B cell (primary cell): ENCODE results near the gene STPG4. TPM values are rescaled to one million over a fixed set of nuclear protein-coding genes. Genes with fewer than 3 reads are reported as not detected.

ENCODE experiments used
- ATAC-seq: fragments of 200-7000 bp; cut with Tn5 transposase; one replicate; pipeline ENCODE4 v1.10.0; 2021; ENCODE audit warnings: low read depth, mild to moderate bottlenecking, moderate number of reproducible peaks, moderate library complexity
- CTCF ChIA-PET: fragments of 350-600 bp; sonication (Branson Sonifier 250); formaldehyde crosslinking; loops from one replicate; lab custom pipeline; 2021; ENCODE audit warnings: antibody characterized with exemption, inconsistent platforms; lab: Charles Lee
- POLR2A ChIA-PET: fragments of 350-600 bp; sonication (Branson Sonifier 250); formaldehyde crosslinking; loops from one replicate; lab custom pipeline; 2021; ENCODE audit warnings: antibody characterized with exemption; lab: Charles Lee
- DNase-seq: peaks from one replicate; pipeline ENCODE4 v3.0.0; 2013
- H2AFZ ChIP-seq: 2 replicates; pipeline ENCODE4 v1.6.1; 2012; ENCODE audit warnings: mild to moderate bottlenecking, low read depth, low read length; ENCODE audit not compliant: insufficient read depth, poor library complexity, severe bottlenecking
- H3K27ac ChIP-seq, 2 donors: 1 replicate in 1 of 2; 2 replicates in 1 of 2; pipeline ENCODE4 v1.5.1; 2012 to 2013; ENCODE audit warnings: low read length in 2 of 2, mild to moderate bottlenecking in 2 of 2, moderate library complexity in 1 of 2
- H3K27me3 ChIP-seq, 4 experiments: fragments of 200-600 bp in 1 of 4; sonication (generic) in 1 of 4; replicated peaks in 1 of 4; 1 replicate in 2 of 4; 2 replicates in 2 of 4; pipeline versions ENCODE4 v1.6.1 to v1.7.0; 2013 to 2016; ENCODE audit warnings: low read length in 3 of 4, mild to moderate bottlenecking in 2 of 4, mixed read lengths in 1 of 4, moderate library complexity in 1 of 4; ENCODE audit not compliant: insufficient read depth in 4 of 4, control insufficient read depth in 3 of 4; ENCODE audit errors: control extremely low read depth in 1 of 4
- H3K36me3 ChIP-seq, 2 experiments: replicated peaks in 1 of 2; 1 replicate in 1 of 2; 2 replicates in 1 of 2; pipeline versions ENCODE4 v1.6.1 to v1.7.1; 2013; ENCODE audit warnings: low read length in 1 of 2; ENCODE audit not compliant: insufficient read depth in 2 of 2, control insufficient read depth in 1 of 2; ENCODE audit errors: control extremely low read depth in 1 of 2, extremely low read depth in 1 of 2
- H3K4me1 ChIP-seq, 2 donors: fragments of 200-600 bp in 1 of 2; sonication (generic) in 1 of 2; 1 replicate in 1 of 2; 2 replicates in 1 of 2; pipeline versions ENCODE4 v1.5.1 to v1.6.1; 2013 to 2017; ENCODE audit warnings: low read length in 2 of 2; ENCODE audit not compliant: control insufficient read depth in 2 of 2, insufficient read depth in 2 of 2
- H3K4me2 ChIP-seq: replicated peaks from 2 replicates; pipeline ENCODE3; 2012; ENCODE audit warnings: mild to moderate bottlenecking, low read depth, low read length; ENCODE audit not compliant: poor library complexity, severe bottlenecking
- H3K4me3 ChIP-seq, 5 experiments: fragments of 200-600 bp in 1 of 5; sonication (generic) in 1 of 5; 1 replicate in 3 of 5; 2 replicates in 2 of 5; pipeline versions ENCODE4 v1.5.1 to v1.7.0; 2011 to 2016; ENCODE audit warnings: low read length in 4 of 5, mild to moderate bottlenecking in 4 of 5, low read depth in 2 of 5, control low read depth in 1 of 5, moderate library complexity in 1 of 5; ENCODE audit not compliant: insufficient read depth in 1 of 5; ENCODE audit errors: control extremely low read depth in 1 of 5, extremely low read depth in 1 of 5
- H3K79me2 ChIP-seq: fragments of 200-600 bp; sonication (generic); one replicate; pipeline ENCODE4 v1.6.0; 2016; ENCODE audit warnings: low read length; ENCODE audit not compliant: control insufficient read depth, insufficient read depth
- H3K9ac ChIP-seq: fragments of 200-600 bp; sonication (generic); 2 replicates; pipeline ENCODE4 v1.6.1; 2017; ENCODE audit warnings: mild to moderate bottlenecking, low read length, moderate library complexity
- H3K9me3 ChIP-seq, 3 donors: one replicate each; pipeline versions ENCODE4 v1.6.1 to v1.7.1; 2013; ENCODE audit warnings: low read length in 2 of 3; ENCODE audit not compliant: control insufficient read depth in 2 of 3, insufficient read depth in 1 of 3; ENCODE audit errors: control extremely low read depth in 1 of 3
- H4K20me1 ChIP-seq: 2 replicates; pipeline ENCODE4 v1.6.0; 2012; ENCODE audit warnings: mild to moderate bottlenecking, low read length; ENCODE audit not compliant: insufficient read depth, control insufficient read depth, poor library complexity, severe bottlenecking
- H3K27ac Mint-ChIP-seq: one replicate; pipeline ENCODE4 v1.8.0; 2021; ENCODE audit warnings: mixed read lengths
- H3K27me3 Mint-ChIP-seq: one replicate; pipeline ENCODE4 v1.8.0; 2021; ENCODE audit warnings: mixed read lengths
- H3K4me1 Mint-ChIP-seq: one replicate; pipeline ENCODE4 v1.8.0; 2021; ENCODE audit warnings: mixed read lengths
- H3K4me3 Mint-ChIP-seq: one replicate; pipeline ENCODE4 v1.8.0; 2021; ENCODE audit warnings: mixed read lengths
- H3K9me3 Mint-ChIP-seq: one replicate; pipeline ENCODE4 v1.8.0; 2022; ENCODE audit warnings: mixed read lengths; ENCODE audit not compliant: insufficient read depth
- CTCF ChIP-seq: fragments of 200-600 bp; IDR thresholded peaks from one replicate; pipeline ENCODE4 v1.8.0; 2022; ENCODE audit warnings: antibody characterized with exemption, mild to moderate bottlenecking
- EZH2 ChIP-seq: IDR thresholded peaks from 2 replicates; pipeline ENCODE4 v1.6.1; 2012; ENCODE audit warnings: borderline replicate concordance, low read depth, mild to moderate bottlenecking, moderate library complexity, low read length; ENCODE audit not compliant: insufficient read depth, poor library complexity, severe bottlenecking
- WGBS: methylation state at CpG from one replicate; pipeline ENCODE4 v1.1.5; 2013; ENCODE audit warnings: missing lambda C conversion rate; ENCODE audit not compliant: insufficient coverage; 5-methylcytosine and 5-hydroxymethylcytosine counted together
- intact Hi-C: fragments of 100-400 bp; cut with micrococcal nuclease; formaldehyde crosslinking; loops from one replicate; pipeline ENCODE4 v1.10.0; 2022
- polyA plus RNA-seq: library from polyadenylated mRNA; depleted of rRNA; stranded (reverse); fragments of >200 nt; gene quantifications from 2 replicates; pipeline ENCODE4 v1.2.3, GENCODE V29; 2012
- total RNA-seq, 2 donors: library from RNA; stranded (reverse); fragments of 120-200 nt in 1 of 2; gene quantifications; 1 replicate in 1 of 2; 2 replicates in 1 of 2; pipeline versions ENCODE4 v1.2.3 to v1.2.4, GENCODE V29; 2013 to 2022

The STPG4 gene
- total and polyA plus RNA-seq, 2 donors (not counting 1 experiment from before 2014, with no cell fraction given), result 0.31 to 0.79 TPM

- H3K4me3 Mint-ChIP-seq, result no peak overlapping the region
- intact Hi-C loops, result no loop called here
- H2AFZ ChIP-seq, result no peak overlapping the region
- H3K4me2 ChIP-seq, result no peak overlapping the region
- no peak for TF ChIP-seq CTCF
- no peak for TF ChIP-seq EZH2
- H3K4me1 ChIP-seq, result peaks cover 21 to 33% of the 10 kb centered on the region in 2 donors
- no peak for DNase-seq
- H3K9me3 ChIP-seq, result no peaks in the 10 kb centered on the region
- WGBS, result 95% methylated on average over 8 of the region's 9 CpGs
- no peaks in the 10 kb centered on the region for H3K27me3 ChIP-seq
- POLR2A ChIA-PET, result no interaction called here
- no peaks in the 10 kb centered on the region for H3K9me3 Mint-ChIP-seq
- H3K36me3 ChIP-seq, result peaks cover 0 to 32% of the 10 kb centered on the region in 2 experiments
- CTCF ChIA-PET, result no interaction called here
- H3K4me3 ChIP-seq, result no peak overlapping the region
- peak overlapping the region; percentile 22 for H3K27ac Mint-ChIP-seq
- peaks cover 29% of the 10 kb centered on the region for H3K4me1 Mint-ChIP-seq
- no peaks in the 10 kb centered on the region for H3K27me3 Mint-ChIP-seq
- peak overlapping the region in 1 of 2 donors; percentile 42 for H3K27ac ChIP-seq
- no peak for ATAC-seq
- H3K9ac ChIP-seq, result no peak overlapping the region
- no peaks in the 10 kb centered on the region for H4K20me1 ChIP-seq
- no peaks in the 10 kb centered on the region for H3K79me2 ChIP-seq
Observed at GRCh38 chr2:47077442-47078117, 77.5 kb downstream of the STPG4 start.
